ENCODE measurements around the gene SLC30A2.

The SLC30A2 gene

GRCh38 chr1:26021647-26022403, 24.1 kb downstream of the SLC30A2 start, which contains the start of gene EXTL1:
Gene EXTL1, plus strand, starts transcription at chr1:26021775. Its CDS starts 872 bp downstream, at chr1:26022647.
- no peak for TF ChIP-seq JUND (IDR thresholded peaks at IDR 0.05; ENCODE audit: low read depth)
- in situ Hi-C loops (cut with HindIII; ENCODE audit: low pct_unique_long_range_greater_than_20kb, low sequenced_read_pairs): no loop called here
- peak; percentile 54 to 55 for DNase-seq (ENCODE audit: low read depth in 1 of 2, low spot score in 1 of 2)

- in situ Hi-C loops (cut with HindIII; ENCODE audit: low pct_unique_long_range_greater_than_20kb, low sequenced_read_pairs): no loop called here
- no peak for TF ChIP-seq JUND (IDR thresholded peaks at IDR 0.05; ENCODE audit: low read depth)
- no peak for DNase-seq (ENCODE audit: low read depth in 1 of 2, low spot score in 1 of 2)
Observed at GRCh38 chr1:26020941-26021646, 24.8 kb downstream of the SLC30A2 start.

GRCh38 chr1:26020330-26020768, 25.6 kb downstream of the SLC30A2 start:
- in situ Hi-C loops (cut with HindIII; ENCODE audit: low pct_unique_long_range_greater_than_20kb, low sequenced_read_pairs): no loop called here
- DNase-seq (ENCODE audit: low read depth in 1 of 2, low spot score in 1 of 2): no peak
- TF ChIP-seq JUND (IDR thresholded peaks at IDR 0.05; ENCODE audit: low read depth): no peak

- no peak for DNase-seq (ENCODE audit: low read depth in 1 of 2, low spot score in 1 of 2)
- TF ChIP-seq JUND (IDR thresholded peaks at IDR 0.05; ENCODE audit: low read depth): no peak
- in situ Hi-C loops (cut with HindIII; ENCODE audit: low pct_unique_long_range_greater_than_20kb, low sequenced_read_pairs): no loop called here
Observed at GRCh38 chr1:26019641-26020315, 26.1 kb downstream of the SLC30A2 start.

DNA sequence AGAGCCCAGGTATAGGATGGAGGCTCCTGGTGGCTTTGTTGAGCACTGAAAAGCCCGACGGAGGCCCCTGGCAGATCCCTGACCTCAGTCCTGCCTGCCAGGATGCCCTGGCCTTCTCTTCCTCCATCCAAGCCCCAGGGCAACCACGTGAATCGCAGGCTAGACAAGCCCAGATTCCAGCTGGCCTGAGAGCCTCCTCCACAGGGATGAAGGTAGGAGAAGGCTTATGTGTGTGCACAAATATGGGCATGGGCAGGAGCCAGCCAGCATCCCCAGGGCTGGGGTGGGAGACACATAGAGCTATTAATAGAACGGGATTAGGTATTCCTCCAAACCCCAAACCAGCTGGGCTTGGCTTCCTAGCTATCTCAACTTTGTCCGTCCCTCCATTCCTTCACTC, 28.3 kb downstream of the SLC30A2 start:
- DNase-seq (ENCODE audit: low read depth in 1 of 2, low spot score in 1 of 2): peak in 1 of 2 experiments; percentile 59
- in situ Hi-C loops (cut with HindIII; ENCODE audit: low pct_unique_long_range_greater_than_20kb, low sequenced_read_pairs): no loop called here
- no peak for TF ChIP-seq JUND (IDR thresholded peaks at IDR 0.05; ENCODE audit: low read depth)

DNA sequence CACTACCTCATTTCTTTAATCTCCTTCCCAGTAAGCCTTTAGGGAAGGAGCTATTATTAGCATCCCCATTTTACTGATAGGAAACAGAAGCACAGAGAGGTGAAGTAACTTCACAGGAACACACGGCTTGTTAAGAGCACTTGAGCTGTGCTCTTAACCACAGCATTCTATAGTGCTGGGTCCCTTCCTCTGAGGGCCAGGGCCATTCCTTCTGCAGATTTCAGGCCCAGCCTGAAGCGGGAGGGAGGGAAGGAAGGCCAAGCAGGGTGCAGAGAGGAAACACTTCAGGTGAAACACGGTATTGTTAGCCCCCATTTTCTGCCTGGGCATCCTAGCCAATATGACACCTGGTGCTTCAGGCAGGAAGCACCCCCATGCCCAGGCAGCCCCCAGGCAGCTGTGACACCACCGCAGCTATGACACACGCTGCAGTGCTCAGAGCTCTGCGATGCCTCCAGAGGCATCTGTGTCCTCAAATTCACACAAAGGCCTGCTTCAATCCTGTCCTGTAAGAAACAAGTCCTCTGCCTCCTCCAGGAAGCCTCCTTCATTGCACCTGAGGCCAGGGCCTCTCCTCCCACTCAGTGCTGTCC, 28.9 kb downstream of the SLC30A2 start:
- DNase-seq (ENCODE audit: low read depth in 1 of 2, low spot score in 1 of 2): no peak
- in situ Hi-C loops (cut with HindIII; ENCODE audit: low pct_unique_long_range_greater_than_20kb, low sequenced_read_pairs): no loop called here
- no peak for TF ChIP-seq JUND (IDR thresholded peaks at IDR 0.05; ENCODE audit: low read depth)

DNA sequence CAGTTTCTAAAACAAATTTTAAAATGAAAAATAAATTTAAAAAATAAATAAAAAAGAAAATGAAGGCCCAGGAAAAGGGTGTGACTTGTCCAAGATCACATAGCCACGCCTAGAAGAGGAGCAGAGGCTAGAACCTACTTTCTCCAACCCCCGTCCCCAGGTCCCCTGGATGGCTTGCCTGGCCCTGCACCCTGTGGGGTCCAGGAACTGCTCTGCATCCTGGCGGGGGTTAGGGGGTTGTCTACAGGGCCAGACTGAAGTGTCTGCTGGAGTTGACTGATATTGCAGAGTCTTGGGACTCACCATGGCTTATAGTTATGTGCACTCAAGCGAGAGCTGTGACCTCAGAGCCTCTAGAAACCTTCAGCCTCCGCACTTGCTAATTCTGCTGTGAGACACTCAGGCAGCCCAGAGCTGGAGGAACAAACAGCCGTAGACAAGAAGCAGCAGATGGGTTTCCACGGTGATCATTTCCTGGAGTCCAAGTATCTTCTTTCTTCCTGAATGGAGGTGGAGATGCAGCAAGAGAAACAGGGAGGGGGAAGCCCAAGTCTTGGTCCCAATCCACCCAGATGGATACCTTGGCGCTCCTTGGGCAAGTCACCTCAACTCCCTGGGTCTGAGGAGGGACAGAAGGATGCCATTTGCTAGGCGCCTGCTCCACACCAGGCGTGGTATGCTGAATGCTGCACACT, 29.5 kb downstream of the SLC30A2 start:
- no peak for TF ChIP-seq JUND (IDR thresholded peaks at IDR 0.05; ENCODE audit: low read depth)
- in situ Hi-C loops (cut with HindIII; ENCODE audit: low pct_unique_long_range_greater_than_20kb, low sequenced_read_pairs): no loop called here
- DNase-seq (ENCODE audit: low read depth in 1 of 2, low spot score in 1 of 2): no peak

DNA sequence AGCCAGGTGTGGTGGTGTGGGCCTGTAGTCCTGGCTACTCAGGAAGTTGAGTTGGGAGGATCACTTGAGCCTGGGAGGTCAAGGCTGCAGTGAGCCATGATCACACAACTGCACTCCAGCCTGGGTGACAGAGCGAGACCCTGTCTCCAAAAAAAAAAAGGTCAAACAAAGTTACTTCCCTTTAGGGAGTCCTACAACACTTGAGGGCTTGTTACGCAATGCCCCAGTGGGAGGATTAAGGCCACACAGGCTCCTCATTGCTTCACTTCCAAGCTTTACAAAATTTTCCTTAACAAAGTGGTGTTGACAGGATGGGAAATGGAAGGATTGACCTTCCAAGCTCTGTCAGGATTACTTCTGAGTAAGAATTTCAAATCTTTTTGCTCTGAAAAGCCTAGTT, 30.6 kb downstream of the SLC30A2 start:
- TF ChIP-seq JUND (IDR thresholded peaks at IDR 0.05; ENCODE audit: low read depth): no peak
- in situ Hi-C loops (cut with HindIII; ENCODE audit: low pct_unique_long_range_greater_than_20kb, low sequenced_read_pairs): no loop called here

DNA sequence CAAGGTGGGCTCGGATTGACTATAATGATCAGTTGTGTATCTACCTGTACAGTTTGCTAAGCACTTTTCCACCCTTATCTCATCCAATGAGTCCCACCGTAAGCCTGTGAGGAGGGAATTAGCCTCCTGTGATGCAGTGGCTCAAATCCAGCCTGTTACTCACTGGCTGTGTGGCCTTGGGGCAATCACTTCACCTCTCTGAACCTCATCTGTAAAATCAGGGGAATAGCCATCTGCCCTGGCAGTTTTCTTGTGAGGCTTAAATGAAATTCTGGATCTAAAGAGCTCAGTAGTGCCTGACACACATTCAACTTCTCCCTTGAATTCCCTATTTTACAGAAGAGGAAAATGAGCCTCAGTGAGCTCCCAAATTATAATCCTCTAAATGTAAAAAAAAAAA, 31.7 kb downstream of the SLC30A2 start:
- DNase-seq (ENCODE audit: low read depth in 1 of 2, low spot score in 1 of 2): no peak
- in situ Hi-C loops (cut with HindIII; ENCODE audit: low pct_unique_long_range_greater_than_20kb, low sequenced_read_pairs): no loop called here
- TF ChIP-seq JUND (IDR thresholded peaks at IDR 0.05; ENCODE audit: low read depth): no peak

More for the DNA sequence above, 30.6 kb downstream of the SLC30A2 start:
- peak in 1 of 2 experiments; percentile 42 for DNase-seq (ENCODE audit: low read depth in 1 of 2, low spot score in 1 of 2)

- peak in 1 of 2 experiments; percentile 67 for DNase-seq (ENCODE audit: low read depth in 1 of 2, low spot score in 1 of 2)
- TF ChIP-seq JUND (IDR thresholded peaks at IDR 0.05; ENCODE audit: low read depth): no peak
- in situ Hi-C loops (cut with HindIII; ENCODE audit: low pct_unique_long_range_greater_than_20kb, low sequenced_read_pairs): no loop called here
Observed at GRCh38 chr1:26012864-26013263, 33.1 kb downstream of the SLC30A2 start.

DNA sequence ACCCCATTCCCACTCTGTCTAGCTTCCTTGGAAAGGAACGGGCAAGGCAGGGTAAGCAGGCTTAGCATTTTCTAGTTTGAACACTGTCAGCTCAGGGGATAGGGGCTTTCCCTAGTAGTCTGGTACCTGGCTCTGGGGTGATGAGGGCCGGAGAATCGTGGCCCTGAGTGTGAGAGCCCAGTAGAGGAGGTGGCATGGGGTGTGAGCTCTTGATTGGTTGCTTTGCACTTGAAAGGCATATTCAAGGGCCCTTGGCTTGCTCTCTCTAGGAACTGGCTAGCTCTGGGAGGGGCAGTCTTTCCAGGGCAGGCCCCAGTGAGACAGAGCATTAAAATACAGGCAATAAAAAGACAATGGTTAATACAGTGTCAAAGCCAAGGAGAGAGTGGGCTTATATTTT, 35.1 kb downstream of the SLC30A2 start:
- DNase-seq (ENCODE audit: low read depth in 1 of 2, low spot score in 1 of 2): no peak
- in situ Hi-C loops (cut with HindIII; ENCODE audit: low pct_unique_long_range_greater_than_20kb, low sequenced_read_pairs): no loop called here
- no peak for TF ChIP-seq JUND (IDR thresholded peaks at IDR 0.05; ENCODE audit: low read depth)

Measured in T47D (cell line).